Measurements from ENCODE around the gene LRRC1.
A peak's percentile ranks its signal among the peaks of the same experiment; 100 is the strongest.
"Not testable (repeated sequence)": the region's sequence is repeated elsewhere in the genome, so short reads cannot be mapped to it uniquely, and the experiment has no call there.

The LRRC1 gene

DNA sequence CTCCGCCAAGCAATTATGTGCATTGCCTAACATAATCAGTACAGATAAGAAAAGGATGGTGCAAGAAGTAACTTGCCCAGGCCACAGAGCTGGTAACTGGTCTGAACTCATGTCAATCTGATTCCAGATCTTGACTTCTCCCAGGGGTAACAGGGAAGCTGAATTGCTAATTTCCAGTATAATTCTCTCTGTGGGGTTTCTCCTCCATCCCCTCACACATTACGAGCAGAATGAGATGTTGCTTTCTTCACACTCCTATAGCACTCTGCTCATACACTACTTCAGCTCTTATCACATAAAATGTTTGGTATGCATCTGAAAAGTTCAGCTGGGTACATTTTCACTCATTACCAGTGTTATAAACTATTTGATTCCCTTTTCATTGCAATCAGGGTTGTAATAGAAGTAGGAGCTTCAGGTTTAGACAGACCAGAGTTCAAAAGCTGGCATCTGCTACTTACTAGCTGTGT lies 24.0 kb upstream of the LRRC1 start:
- DNase-seq (ENCODE audit: low read depth), result no peak
- TF ChIP-seq, protein P1, sequence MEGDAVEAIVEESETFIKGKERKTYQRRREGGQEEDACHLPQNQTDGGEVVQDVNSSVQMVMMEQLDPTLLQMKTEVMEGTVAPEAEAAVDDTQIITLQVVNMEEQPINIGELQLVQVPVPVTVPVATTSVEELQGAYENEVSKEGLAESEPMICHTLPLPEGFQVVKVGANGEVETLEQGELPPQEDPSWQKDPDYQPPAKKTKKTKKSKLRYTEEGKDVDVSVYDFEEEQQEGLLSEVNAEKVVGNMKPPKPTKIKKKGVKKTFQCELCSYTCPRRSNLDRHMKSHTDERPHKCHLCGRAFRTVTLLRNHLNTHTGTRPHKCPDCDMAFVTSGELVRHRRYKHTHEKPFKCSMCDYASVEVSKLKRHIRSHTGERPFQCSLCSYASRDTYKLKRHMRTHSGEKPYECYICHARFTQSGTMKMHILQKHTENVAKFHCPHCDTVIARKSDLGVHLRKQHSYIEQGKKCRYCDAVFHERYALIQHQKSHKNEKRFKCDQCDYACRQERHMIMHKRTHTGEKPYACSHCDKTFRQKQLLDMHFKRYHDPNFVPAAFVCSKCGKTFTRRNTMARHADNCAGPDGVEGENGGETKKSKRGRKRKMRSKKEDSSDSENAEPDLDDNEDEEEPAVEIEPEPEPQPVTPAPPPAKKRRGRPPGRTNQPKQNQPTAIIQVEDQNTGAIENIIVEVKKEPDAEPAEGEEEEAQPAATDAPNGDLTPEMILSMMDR (conservative IDR thresholded peaks at IDR 0.05; ENCODE audit: low read length), result no peak

DNA sequence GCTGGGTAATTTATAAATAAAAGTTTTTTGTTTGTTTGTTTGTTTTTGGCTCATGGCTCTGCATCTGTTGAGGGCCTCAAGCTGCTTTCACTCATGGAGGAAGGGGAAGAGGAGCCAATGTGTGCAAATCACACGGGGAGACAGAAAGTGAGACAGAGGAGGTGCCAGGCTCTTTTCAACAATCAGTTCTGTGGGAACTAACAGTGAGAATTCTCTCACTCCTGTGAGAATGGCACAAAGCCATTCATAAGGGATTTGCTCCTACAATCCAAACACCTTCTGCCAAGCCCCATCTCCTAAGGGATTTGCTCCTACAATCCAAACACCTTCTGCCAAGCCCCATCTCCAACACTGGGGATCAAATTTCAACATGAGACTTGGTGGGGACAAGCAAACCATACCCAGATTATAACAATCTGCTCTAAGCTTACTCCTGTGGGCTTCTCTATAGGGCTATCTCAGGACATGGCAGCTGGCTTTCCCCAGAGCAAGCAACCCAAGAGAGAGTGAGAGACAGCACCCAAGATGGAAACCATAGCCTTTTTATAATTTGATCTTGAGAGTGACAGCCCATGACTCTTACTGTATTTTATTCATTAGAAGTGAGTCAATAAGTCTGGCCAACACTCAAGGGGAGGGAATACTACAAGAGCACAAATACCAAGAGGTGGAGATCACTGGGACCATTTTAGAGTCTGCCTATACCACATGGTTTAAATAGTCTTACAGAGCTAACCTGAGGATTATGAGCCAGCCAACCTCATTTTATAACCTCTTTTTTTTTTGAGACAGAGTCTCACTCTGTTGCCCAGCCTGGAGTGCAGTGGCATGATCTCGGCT lies 22.8 kb upstream of the LRRC1 start:
- DNase-seq (ENCODE audit: low read depth), result peak; percentile 36
- H3K4me3 ChIP-seq (ENCODE audit: low read length), result no peak overlapping the region
- TF ChIP-seq, protein P1 (conservative IDR thresholded peaks at IDR 0.05; ENCODE audit: low read length), result no peak

More for the DNA sequence above, 24.0 kb upstream of the LRRC1 start:
- H3K4me3 ChIP-seq (ENCODE audit: low read length), result no peak overlapping the region

DNA sequence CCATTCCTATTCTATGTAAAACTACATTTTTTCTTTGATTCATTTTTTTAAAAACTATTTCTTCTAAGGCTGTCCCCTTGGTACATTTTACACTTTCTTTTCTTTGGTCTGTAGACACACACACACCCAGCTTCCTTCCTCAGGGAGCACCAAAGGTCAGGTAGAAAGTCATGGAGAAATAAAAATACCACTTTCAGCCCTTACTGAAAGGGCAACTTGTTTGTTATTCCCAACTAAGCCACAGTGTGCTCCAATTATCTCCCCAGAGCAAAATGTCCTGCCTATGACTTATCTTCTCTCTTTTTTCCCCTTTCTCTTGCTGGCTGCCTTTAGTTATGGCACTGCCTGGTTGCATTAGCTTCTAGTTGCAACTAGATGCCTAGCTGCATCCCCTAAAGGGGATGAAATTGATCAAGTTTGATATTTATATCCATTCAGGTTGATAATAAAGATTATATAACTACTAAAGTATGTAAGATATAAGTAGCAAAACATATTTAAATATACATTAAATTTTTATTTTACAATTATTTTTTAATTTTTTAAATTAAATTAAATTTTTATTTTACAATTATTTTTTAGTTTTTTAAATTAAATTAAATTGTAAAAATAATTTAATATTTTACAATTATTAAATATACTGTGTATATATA lies 21.6 kb upstream of the LRRC1 start:
- TF ChIP-seq, protein P1 (conservative IDR thresholded peaks at IDR 0.05; ENCODE audit: low read length), result no peak
- no peak for DNase-seq (ENCODE audit: low read depth)

DNA sequence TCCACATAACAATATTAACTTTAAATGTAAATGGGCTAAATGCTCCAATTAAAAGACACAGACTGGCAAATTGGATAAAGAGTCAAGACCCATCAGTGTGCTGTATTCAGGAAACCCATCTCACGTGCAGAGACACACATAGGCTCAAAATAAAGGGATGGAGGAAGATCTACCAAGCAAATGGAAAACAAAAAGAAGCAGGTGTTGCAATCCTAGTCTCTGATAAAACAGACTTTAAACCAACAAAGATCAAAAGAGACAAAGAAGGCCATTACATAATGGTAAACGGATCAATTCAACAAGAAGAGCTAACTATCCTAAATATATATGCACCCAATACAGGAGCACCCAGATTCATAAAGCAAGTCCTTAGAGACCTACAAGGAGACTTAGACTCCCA lies 18.7 kb upstream of the LRRC1 start:
- H3K4me3 ChIP-seq (ENCODE audit: low read length); DNase-seq (ENCODE audit: low read depth): not testable (repeated sequence)

More for the DNA sequence above, 21.6 kb upstream of the LRRC1 start:
- no peak overlapping the region for H3K4me3 ChIP-seq (ENCODE audit: low read length)

DNA sequence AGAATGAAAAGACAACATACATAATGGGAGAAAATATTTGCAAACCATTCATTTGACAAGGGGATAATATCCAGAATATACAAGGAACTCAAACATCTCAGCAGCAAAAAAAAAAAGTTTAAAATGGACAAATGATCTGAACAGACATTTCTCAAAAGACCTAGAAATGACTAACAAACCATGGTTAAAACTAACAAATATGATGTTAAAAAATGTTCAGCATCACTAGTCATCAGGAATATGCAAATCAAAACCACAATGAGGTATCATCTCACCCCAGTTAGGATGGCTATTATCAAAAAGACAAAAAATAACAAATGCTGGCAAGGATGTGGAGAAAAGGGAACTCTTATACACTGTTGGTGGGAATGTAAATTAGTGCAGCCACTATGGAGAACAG lies 9.8 kb upstream of the LRRC1 start:
- not testable (repeated sequence) for H3K4me3 ChIP-seq (ENCODE audit: low read length); DNase-seq (ENCODE audit: low read depth)

DNA sequence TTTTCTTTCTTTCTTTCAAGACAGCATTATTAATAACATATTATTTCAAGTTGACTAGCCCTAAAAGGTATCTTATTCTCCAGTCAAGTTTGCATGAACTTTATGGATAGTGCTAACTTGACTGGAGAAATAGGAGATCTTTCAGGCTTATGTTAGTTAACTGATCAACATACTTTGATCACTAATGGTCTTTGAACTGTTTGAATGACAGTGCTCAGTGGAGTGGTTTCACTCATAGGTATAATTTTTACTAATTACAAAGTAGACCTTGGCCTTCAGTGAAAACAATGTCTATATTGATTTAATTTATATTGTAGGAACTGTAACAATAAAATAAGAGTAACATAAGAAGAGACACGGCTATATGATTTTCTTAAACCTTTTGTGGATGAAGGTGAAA lies 8.0 kb upstream of the LRRC1 start:
- TF ChIP-seq, protein P1 (conservative IDR thresholded peaks at IDR 0.05; ENCODE audit: low read length), result no peak
- H3K4me3 ChIP-seq (ENCODE audit: low read length), result no peak overlapping the region
- no peak for DNase-seq (ENCODE audit: low read depth)

DNA sequence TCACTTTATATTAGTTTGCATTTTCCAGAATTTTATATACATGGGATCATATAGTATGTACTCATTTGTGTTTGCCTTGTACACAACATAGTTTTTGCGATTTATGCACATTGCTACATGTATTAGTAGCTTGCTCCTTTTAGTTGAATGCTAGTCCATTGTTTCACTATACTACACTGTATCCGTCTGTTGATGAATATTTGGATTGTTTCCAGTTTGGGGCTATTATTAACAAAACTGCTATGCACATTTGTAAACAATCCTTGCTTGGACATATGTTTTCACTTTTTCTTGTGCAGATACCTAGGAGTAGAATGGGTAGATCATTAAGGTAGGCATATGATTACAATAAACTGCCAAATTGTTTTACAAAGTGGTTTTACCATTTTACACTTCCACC lies 3.9 kb upstream of the LRRC1 start:
- TF ChIP-seq, protein P1 (conservative IDR thresholded peaks at IDR 0.05; ENCODE audit: low read length), result no peak
- peak; percentile 38 for DNase-seq (ENCODE audit: low read depth)
- H3K4me3 ChIP-seq (ENCODE audit: low read length), result no peak overlapping the region

DNA sequence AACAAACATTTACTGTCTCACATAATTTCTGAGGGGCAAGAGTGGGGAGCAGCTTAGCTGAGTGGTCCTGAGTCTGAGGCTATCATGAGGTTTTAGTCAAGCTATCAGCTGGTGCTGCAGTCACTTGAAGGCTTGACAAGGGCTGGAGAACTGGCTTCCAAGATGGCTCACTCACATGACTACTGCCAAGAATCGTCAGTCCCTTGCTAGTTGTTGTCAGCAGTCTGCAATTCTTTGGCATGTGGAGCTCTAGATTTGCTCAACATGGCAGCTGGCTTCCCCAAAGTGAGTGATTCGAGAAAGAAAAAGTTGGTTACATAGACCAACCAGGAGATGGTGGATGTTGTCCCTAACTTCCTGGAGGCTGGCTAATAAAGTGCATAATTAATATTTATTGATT lies 2.8 kb upstream of the LRRC1 start:
- no peak overlapping the region for H3K4me3 ChIP-seq (ENCODE audit: low read length)
- TF ChIP-seq, protein P1 (conservative IDR thresholded peaks at IDR 0.05; ENCODE audit: low read length), result no peak
- no peak for DNase-seq (ENCODE audit: low read depth)

All from AG10803 (cell line).